Lower leg skin (tissue), 4 donors: ENCODE measurements around the gene RPS6KC1. TPM values are rescaled to one million over a fixed set of nuclear protein-coding genes. Genes with fewer than 3 reads are reported as not detected.

Source experiments
- DNase-seq, 2 donors: peaks; one replicate each; pipeline ENCODE4 v3.0.0-alpha.2; 2019; ENCODE audit warnings: low spot score in 2 of 2
- H3K4me3 ChIP-seq: fragments of 200-600 bp; sonication (generic); 2 replicates; pipeline ENCODE4 v1.5.1; 2017; ENCODE audit warnings: mild to moderate bottlenecking, low read depth; ENCODE audit not compliant: poor library complexity, severe bottlenecking
- POLR2A ChIP-seq, 2 donors: fragments of 450-650 bp; IDR thresholded peaks; one replicate each; pipeline ENCODE4 v1.6.1; 2016 to 2017; ENCODE audit warnings: antibody characterized with exemption in 2 of 2, mild to moderate bottlenecking in 1 of 2, moderate library complexity in 1 of 2
- WGBS, 2 donors: methylation state at CpG; one replicate each; pipeline ENCODE4 v1.1.5; 2018; 5-methylcytosine and 5-hydroxymethylcytosine counted together
- intact Hi-C: fragments of 100-400 bp; cut with DNase I; formaldehyde crosslinking; loops from one replicate; pipeline ENCODE4 v1.15.0; 2023; ENCODE audit warnings: low total_unique reads
- total RNA-seq, 4 donors: library from RNA; depleted of rRNA; stranded (reverse); fragments of >200 nt; gene quantifications; one replicate each; pipeline ENCODE4 v1.1.0, GENCODE V29; 2016
- TF ChIP-seq, protein P1 (sequence below), 3 donors: fragments of 450-650 bp; IDR thresholded peaks; one replicate each; pipeline ENCODE4 v1.5.1; 2016; ENCODE audit warnings: antibody characterized with exemption in 3 of 3, mild to moderate bottlenecking in 3 of 3, moderate library complexity in 2 of 3

Gene RPS6KC1
- total RNA-seq, 4 donors from 2014 or later = 7.6 to 15.5 (median 10.6) TPM

DNA sequence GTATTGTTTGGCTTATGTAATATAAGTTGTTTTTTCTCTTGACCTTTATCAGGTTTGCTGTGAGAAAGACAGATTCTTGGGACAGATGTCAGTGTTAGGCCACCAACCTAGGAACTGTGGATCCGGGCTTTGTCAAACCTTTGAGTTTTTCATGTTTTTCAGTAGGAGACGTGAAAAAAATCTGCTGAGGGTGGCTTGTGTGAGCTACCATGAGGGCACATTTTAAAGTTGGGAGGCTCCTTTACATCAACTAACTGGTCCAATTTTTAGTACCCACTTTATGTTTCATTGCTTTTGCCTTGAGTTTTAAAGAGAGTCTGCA, 801 bp downstream of the RPS6KC1 start:
- no peak overlapping the region for H3K4me3 ChIP-seq
- DNase-seq = no peak
- WGBS, 2 donors = 45 to 48% methylated on average over 2 of the region's 2 CpGs
- no peak for TF ChIP-seq POLR2A (IDR thresholded peaks at IDR 0.05)
- TF ChIP-seq, protein P1, sequence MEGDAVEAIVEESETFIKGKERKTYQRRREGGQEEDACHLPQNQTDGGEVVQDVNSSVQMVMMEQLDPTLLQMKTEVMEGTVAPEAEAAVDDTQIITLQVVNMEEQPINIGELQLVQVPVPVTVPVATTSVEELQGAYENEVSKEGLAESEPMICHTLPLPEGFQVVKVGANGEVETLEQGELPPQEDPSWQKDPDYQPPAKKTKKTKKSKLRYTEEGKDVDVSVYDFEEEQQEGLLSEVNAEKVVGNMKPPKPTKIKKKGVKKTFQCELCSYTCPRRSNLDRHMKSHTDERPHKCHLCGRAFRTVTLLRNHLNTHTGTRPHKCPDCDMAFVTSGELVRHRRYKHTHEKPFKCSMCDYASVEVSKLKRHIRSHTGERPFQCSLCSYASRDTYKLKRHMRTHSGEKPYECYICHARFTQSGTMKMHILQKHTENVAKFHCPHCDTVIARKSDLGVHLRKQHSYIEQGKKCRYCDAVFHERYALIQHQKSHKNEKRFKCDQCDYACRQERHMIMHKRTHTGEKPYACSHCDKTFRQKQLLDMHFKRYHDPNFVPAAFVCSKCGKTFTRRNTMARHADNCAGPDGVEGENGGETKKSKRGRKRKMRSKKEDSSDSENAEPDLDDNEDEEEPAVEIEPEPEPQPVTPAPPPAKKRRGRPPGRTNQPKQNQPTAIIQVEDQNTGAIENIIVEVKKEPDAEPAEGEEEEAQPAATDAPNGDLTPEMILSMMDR (IDR thresholded peaks at IDR 0.05) = no peak
- intact Hi-C loops = no loop called here

DNA sequence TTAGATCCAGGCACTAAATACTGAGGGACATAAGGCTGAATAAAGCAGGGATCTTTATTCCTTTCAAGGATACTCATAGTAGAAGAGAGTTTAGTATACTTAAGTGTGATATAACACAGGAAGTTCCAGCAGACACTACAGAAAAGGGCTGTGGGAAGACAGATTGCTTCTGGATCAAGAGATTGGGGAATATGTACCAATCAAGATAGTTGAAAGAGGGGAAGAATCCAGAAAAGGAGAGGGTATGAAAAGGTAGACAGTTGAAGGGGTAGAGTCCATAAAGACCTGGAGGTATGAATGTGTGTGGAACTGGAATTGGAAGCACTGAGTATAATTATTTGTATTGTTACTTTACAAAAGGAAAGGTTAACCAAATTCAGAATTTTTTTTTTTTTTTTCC, 2.4 kb downstream of the RPS6KC1 start:
- TF ChIP-seq, protein P1 (IDR thresholded peaks at IDR 0.05) = no peak
- no peak for TF ChIP-seq POLR2A (IDR thresholded peaks at IDR 0.05)
- intact Hi-C loops = no loop called here
- H3K4me3 ChIP-seq = no peak overlapping the region
- no peak for DNase-seq

DNA sequence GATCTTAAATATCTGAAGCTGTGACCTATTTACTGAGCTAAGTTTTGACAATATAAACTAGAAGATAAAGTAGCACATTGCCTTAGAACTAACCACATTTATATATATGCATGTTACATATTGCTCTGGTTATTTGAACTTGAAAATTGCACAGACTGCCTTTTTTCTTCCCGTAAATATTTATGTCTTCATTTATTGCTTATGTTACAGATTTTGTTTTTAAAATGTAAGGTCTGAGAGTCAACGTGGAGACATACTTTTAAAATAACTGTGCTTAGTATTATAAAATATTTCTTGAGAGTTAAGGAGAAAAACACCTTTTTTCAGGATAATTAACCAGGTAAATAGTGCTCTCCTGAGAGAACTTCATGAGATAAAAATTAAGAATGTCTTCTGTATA, 3.1 kb downstream of the RPS6KC1 start:
- intact Hi-C loops = no loop called here
- TF ChIP-seq, protein P1 (IDR thresholded peaks at IDR 0.05) = no peak
- DNase-seq = no peak
- no peak overlapping the region for H3K4me3 ChIP-seq
- WGBS, 2 donors = 90 to 95% methylated on average over 2 of the region's 2 CpGs

DNA sequence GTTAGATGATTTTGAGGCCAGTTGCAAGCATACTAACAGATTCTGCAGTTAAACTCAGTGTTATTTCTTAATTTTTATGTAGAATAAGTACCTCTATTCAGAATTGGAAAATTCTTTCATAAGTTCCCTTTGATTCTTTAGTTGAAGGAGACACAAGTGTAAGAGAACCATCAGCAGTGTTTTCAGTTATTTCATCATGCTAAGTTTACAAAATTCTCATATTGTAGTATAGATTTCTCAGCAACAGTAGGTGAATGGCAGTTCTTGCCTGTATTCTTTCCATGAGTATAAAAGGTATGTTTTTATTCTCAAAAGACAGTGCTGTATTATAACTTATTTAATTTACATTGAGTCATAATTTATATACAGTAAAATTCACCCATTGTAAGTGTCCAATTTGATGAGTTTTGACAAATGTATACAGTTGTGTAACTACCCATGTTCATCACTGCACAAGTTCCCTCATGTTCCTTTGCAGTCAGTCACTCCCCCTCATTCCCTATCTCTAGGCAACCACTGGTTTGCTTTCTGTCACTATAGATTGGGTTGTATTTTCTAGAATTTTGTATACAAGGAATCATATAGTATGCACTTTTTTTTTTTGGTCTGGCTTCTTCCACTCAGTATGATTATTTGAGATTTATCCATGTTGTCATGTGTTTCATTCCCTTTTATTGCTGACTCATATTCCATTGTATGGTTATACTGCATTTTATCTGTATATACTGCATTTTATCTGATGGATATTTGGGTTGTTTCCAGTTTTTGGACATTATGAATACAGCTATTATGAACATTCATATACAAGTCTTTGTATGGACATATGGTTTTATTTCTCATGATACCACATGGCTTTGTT, 3.9 kb downstream of the RPS6KC1 start:
- no peak for DNase-seq
- TF ChIP-seq POLR2A (IDR thresholded peaks at IDR 0.05) = no peak
- TF ChIP-seq, protein P1 (IDR thresholded peaks at IDR 0.05) = no peak
- intact Hi-C loops = no loop called here
- H3K4me3 ChIP-seq = no peak overlapping the region

DNA sequence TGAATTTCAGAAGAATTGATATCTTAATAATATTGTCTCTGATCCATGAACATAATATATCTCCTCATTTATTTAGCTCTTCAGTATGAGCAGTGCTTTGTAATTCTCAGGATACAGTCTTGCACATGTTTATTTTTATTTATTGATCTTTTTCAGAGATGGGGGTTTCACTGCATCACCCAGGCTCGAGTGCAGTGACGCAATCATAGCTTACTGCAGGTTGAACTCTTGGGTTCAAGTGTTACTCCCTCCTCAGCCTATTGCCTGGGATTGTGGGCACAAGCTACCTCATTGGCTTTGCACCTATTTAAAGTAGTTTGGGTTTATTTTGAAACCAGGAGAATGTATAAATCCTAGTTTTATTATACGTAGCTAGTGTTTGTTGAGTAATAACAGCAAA, 4.7 kb downstream of the RPS6KC1 start:
- intact Hi-C loops = no loop called here
- no peak for DNase-seq
- no peak overlapping the region for H3K4me3 ChIP-seq
- 84 to 86% methylated on average over 3 of the region's 3 CpGs for WGBS, 2 donors
- TF ChIP-seq POLR2A (IDR thresholded peaks at IDR 0.05) = no peak
- TF ChIP-seq, protein P1 (IDR thresholded peaks at IDR 0.05) = no peak
